Epithelial cell of esophagus (primary cell): Measurements from ENCODE around the gene CHGA.

Experiments
- DNase-seq: peaks from one replicate; pipeline ENCODE4 v3.0.0; 2010; ENCODE audit warnings: low read depth
- H3K4me3 ChIP-seq: 2 replicates; pipeline ENCODE4 v1.5.1; 2011; ENCODE audit warnings: mild to moderate bottlenecking, low read length, control low read depth
- CTCF ChIP-seq: IDR thresholded peaks from 2 replicates; pipeline ENCODE4 v1.5.1; 2011; ENCODE audit warnings: low read depth, mild to moderate bottlenecking, low read length, control low read depth, inconsistent platforms; ENCODE audit not compliant: insufficient read depth; ENCODE audit errors: missing control alignments

Gene CHGA

GRCh38 chr14:92949496-92950192, 26.7 kb downstream of the CHGA start:
- DNase-seq, result no peak
- TF ChIP-seq CTCF, result no peak
- no peak overlapping the region for H3K4me3 ChIP-seq

GRCh38 chr14:92950193-92950540, 27.2 kb downstream of the CHGA start:
- no peak overlapping the region for H3K4me3 ChIP-seq
- TF ChIP-seq CTCF, result no peak
- DNase-seq, result no peak

GRCh38 chr14:92950773-92951172, 27.8 kb downstream of the CHGA start:
- no peak for TF ChIP-seq CTCF
- H3K4me3 ChIP-seq, result no peak overlapping the region
- no peak for DNase-seq

GRCh38 chr14:92951261-92951660, 28.3 kb downstream of the CHGA start:
- no peak for TF ChIP-seq CTCF

GRCh38 chr14:92951912-92952471, 29.0 kb downstream of the CHGA start:
- DNase-seq, result peak; percentile 71
- H3K4me3 ChIP-seq, result no peak overlapping the region
- TF ChIP-seq CTCF, result peak; percentile 87

More at GRCh38 chr14:92951261-92951660, 28.3 kb downstream of the CHGA start:
- no peak for DNase-seq
- no peak overlapping the region for H3K4me3 ChIP-seq

- no peak overlapping the region for H3K4me3 ChIP-seq
- no peak for TF ChIP-seq CTCF
- DNase-seq, result no peak
Observed at GRCh38 chr14:92952481-92953298, 29.7 kb downstream of the CHGA start.
